NCI-H748 (cell line): ENCODE data around the gene ST3GAL2.
"Not testable (repeated sequence)": the region's sequence is repeated elsewhere in the genome, so short reads cannot be mapped to it uniquely, and the experiment has no call there.

Source experiments
- DNase-seq: peaks from one replicate; lab custom pipeline; 2025; ENCODE audit not compliant: unreplicated experiment; lab: John Stamatoyannopoulos, UW

The ST3GAL2 gene

DNA sequence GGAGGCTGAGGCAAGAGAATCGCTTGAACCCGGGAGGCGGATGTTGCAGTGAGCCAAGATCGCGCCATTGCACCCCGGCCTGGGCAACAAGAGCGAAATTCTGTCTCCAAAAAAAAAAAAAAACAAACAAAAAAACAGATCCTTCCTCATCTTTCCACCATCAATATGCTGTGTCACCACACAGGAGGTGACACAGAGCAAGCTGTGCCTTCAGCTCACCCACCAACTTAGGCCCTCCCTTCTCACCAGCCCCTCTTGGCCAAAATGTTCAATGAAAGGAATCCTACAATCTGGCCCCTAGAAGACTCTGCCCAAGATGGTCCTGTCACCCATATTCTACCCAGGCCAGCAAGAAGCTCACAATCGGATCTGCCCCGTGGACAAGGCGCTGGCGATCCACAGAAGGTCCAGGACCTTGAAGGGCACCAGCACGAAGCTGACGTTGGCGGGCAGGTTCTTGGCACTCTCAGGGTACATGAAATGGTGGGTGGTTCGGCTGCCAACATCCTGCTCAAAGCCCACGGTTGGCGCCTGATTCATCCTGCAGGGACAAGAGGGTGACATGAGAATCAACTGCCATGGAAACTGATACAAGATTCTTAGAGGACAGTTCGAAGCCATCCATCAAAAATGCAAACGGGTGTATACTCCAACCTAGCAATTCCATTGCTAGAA is 50.8 kb downstream of the ST3GAL2 start:
- DNase-seq: no peak

DNA sequence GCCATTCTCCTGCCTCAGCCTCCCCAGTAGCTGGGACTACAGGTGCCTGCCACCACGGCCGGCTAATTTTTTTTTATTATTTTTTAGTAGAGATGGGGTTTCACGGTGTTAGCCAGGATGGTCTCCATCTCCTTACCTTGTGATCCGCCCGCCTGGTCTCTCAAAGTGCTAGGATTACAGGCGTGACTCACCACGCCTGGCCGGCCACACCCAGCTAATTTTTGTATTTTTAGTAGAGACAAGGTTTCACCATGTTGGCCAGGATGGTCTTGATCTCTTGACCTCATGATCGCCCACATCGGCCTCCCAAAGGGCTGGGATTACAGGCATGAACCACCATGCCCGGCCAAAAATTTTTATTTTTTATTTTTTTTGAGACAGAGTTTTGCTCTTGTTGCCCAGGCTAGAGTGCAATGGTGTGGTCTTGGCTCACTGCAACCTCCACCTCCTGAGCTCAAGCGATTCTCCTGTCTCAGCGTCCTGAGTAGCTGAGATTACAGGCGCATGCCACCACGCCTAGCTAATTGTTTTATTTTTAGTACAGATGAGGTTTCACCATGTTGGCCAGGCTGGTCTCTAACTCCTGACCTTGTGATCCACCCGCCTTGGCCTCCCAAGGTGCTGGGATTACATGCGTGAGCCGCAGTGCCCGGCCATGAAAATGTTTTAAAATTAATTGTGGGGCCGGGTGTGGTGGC is 52.5 kb downstream of the ST3GAL2 start:
- not testable (repeated sequence) for DNase-seq

DNA sequence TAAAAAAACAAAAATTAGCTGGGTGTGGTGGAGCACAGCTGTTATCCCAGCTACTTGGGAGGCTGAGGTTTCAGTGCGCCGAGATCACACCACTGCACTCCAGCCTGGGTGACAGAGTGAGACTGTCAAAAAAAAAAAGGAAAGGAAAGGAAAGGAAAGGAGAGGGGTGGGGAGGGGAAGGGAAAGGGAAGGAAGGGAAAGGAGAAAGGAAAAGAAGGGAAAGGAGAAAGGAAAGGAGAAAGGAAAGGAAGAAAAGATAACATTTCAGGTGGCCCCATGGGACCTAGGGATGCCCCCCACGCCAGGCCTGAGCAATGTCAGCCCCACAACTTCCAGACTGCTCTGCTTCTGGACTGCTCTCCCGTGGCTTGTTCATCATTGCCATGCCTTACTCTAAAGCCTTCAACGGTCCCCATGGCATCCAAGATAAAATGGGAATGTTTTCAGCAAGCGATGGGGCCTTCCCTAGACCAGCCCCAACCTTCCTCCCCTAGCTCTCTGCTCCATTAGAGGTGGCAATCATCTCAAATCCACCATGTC is 55.4 kb downstream of the ST3GAL2 start:
- DNase-seq: no peak

DNA sequence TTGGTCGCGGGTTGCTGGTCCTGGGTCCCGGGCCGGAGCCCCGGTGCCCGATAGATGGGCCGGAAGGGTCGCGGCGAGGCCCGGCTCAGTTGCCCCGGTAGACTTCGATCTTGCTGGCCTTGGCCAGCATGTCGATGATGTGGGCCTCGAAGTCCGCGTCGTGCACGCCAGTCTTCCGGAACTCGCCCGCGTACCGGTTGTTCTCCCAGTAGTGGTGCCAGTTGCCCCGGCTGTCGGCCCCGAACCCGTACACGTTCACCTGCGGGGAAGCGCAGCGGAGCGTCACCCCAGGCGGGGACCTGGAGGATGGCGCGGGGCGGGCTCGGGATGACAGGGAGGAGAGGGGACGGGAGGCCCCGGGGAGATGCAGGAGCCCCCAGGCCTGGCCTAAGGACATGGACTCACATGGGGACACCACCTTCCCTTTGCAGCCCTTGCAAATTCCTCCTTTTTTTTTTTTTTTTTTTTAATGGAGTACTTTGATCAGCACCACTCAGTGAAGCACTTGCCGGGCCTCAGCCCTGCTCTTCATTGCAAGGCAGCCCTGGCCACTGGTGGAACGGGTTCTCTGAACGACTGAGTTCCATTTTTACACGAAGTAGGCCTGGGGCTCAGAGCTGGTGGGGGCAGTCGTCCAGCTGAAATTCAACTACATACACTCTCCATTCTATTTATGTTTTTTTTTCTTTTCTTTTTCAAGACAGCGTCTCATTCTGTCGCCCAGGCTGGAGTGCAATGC is 57.1 kb downstream of the ST3GAL2 start:
- DNase-seq: no peak

DNA sequence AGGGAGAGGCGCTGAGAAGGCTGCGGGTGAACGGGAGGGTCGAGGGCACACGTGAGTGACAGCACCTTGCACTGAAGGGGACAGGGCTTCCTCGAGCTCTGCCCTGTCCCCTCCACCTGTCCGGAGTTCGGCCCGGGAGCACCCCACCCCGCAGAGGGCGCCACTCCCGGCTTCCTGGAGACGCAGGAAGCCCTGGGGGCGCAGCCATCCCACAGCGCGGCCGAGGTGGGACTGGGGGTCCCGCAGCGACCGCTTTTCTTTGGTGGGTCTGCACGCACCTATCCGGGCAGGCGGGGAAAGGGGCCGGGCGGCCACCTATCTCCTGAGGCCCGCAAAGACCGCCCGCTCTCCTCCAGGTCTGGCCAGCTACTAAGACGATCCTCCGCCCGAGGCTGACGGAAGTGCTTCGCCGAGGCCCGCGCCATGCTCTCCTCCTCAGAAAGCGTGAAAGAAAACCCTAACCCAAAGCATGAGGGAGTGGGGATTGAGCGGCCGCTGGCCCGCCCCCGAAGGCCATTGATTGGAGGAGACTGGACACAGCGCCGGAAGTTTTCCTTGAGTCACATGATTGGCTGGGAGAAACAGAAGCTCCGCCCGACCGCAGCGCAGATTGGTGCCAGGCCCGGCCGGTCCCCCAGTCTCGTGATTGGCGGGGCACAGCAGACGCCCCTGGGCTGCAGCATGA is 57.8 kb downstream of the ST3GAL2 start:
- peak; percentile 96 for DNase-seq

DNA sequence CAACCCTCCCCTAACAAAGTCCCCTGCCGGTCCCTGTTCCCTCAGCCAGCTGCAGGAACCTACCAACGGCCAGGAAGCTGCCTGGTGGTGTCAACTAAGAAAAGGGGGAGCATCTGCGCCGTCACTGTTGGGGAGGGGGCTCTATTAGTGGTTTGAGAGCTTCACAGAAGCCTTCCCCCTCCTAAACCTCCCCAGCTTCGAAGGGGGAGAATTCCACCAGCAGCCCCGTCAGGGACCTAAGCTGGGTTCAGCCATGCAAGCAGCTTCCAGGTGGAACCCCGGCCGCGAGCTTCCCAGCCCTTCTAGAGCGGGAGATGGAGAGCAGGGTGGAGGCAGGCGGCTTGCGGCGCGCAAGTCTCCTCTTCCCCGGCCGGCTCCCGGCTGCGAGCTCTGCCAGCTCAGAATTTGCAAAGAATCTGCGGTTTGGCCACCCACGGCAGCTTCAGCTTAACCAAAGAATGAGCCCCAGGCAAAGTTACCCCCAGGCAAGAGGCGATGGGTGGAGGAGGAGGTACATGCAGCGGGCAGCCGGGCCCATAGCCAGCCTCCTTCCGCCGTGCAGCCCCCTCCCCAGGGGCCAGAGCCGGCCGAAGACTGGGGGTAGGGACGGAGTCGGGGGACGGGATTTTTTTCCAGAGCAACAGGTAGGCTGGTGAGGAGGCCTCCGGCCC is 58.5 kb downstream of the ST3GAL2 start:
- DNase-seq: peak; percentile 51

DNA sequence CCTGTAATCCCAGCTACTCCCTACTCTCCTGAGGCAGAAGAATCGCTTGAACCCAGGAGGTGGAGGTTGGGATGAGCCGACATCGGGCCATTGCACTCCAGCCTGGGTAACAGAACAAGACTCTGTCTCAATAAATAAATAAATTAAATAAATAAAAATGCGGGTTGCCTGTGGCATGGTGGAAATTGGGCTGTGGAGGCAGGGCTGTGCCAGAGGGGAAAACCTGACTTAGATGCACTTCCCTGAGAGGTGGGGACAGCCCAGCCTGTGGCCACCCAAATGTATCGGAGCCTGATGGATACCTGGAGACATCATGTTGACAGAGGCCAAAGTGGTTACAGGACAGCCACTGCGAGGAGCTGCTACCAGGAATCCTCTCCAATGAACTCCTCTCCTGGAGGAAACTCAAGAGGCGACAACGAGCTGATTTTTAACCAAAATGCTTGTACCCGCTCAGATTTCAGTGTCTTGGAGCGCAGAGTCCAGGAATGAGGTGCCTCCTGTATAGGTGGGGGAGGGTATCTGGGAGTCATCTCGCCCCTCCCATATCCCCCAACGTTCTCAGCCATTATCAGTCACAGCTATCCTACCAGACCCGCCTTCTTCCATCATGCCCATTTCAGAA is 59.9 kb downstream of the ST3GAL2 start:
- DNase-seq: no peak

DNA sequence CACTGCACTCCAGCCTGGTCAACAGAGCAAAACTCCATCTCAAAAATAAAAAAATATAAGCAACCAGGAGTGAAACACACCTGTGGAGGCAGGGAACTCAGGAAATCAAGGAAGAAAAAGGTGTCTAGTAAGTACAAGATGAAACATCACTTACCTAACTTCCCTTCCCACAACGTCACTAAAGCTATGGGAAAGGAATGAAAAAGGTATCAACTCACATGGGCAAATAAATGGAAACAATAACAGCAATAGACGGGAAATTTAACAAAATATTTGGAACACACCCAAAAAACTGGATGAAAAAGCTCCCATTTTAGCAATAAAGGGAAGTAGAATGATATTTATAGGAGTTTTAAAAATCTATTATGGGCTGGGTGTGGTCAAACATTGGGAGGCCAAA is 61.1 kb downstream of the ST3GAL2 start:
- DNase-seq: no peak

DNA sequence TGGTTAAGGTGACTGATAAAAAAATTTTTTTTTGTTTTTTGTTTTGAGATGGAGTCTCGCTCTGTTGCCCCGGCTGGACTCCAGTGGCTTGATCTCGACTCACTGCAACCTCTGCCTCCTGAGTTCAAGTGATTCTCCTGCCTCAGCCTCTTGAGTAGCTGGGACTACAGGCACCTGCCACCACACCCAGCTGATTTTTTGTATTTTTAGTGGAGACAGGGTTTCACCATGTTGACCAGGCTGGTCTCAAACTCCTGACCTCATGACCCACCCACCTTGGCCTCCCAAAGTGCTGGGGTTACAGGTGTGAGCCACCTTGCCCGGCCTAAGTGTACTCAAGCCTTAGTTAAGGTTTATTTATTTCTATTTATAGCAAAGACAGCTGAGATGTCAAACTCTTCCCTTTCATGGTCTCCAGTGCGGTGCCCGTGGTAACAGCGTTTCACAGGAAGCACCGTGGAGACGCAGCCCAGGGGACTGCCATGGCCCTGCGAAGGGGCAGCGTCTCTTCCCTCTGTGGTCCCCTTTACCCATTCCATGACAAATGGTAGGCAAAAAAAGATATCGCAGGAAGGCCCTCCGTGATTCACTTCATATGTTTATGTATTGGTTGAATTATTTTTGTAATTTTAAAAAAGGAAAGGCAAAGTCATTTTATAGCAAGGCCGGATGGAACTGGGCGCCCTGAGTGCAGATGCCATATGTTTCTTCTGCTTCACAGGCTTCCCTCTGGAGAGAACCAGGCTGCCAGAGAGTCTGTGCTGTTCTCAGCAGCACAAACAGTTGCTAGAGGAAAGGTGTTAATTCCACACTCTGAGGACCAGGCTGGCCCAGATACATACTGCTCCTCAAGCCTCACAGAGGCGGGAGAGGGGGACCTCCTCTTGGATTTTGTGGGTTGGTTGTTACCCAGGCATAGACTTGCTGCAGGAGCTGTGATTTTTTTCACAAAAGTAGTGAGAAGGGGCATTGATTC is 63.0 kb downstream of the ST3GAL2 start:
- DNase-seq: no peak

DNA sequence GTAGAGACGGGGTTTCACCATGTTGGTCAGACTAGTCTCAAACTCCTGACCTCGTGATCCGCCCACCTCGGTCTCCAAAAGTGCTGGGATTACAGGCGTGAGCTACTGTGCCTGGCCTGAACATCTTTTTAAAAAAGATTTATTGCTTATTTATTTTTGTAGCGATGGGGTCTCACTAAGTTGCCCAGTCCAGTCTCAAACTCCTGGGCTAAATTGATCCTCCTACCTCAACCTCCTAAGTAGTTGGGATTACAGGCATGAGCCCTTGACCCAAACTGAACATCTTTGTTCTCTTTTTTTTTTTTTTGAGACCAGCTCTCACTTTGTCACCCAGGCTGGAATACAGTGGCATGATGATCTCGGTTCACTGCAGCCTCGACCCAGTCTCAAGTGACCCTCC is 64.7 kb downstream of the ST3GAL2 start:
- DNase-seq: no peak

DNA sequence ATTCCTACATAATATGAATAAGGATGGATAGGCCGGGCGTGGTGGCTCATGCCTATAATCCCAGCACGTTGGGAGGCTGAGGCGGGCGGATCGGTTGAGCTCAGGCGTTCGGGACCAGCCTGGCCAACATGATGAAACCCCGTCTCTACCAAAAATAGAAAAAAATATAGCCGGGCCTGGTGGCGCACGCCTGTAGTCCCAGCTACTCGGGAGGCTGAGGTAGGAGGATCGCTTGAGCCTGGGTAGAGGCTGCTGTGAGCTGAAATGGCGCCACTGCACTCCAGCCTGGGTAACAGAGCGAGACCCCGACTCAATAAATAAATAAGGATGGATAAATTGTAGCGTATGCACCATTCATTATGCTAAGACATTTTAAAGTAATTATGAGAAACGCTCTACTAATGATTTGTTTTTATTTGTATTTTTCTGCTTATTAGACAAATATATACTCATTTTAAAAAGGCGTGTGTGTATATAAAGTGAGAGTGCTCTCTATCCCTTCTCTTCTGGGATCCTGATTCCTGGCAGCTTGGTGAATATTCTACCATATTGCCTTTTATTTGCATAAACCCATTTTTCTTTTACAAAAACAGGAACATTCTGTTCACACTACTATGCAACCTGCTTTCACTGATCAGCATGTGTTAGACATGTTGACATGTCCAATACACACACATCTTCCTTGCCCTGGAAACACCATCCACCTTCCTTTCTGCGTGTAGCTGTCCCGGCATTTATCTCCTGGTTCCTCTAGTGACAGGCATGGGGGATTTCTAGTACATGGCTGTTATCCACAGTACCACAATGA is 65.8 kb downstream of the ST3GAL2 start:
- DNase-seq: no peak

DNA sequence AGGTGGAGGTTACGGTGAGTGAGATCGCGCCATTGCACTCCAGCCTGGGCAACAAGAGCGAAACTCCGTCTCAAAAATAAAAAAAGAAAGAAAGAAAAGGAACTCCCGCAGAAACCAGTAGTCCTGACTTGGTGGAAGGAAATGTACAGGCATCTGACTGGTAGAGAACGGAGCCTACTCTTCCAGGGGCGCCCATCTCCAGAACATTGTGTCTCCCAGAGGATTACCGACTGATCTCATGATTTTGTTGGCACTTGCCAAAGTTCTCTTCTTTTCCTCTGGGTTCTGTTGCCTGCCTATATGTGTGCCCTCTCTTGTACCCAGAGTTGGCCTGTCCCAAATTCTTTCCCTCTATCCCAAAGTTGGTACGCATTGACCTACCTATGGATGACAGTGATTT is 68.0 kb downstream of the ST3GAL2 start:
- DNase-seq: no peak

DNA sequence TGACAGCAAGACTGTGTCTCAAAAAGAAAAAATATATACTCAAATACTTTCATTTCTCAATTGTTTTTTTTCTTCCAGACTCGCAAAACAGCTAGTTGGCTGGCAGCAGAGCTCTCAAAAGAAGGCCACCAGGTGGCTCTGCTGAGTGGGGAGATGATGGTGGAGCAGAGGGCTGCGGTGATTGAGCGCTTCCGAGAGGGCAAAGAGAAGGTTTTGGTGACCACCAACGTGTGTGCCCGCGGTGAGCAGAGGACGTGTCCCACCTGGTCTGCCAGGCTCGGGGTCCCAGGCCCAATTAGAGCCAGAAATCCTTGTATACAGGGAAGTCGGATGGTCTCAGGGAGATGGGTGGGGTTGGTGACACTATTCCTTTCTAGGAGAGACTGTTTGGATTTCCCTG is 68.8 kb downstream of the ST3GAL2 start:
- not testable (repeated sequence) for DNase-seq

DNA sequence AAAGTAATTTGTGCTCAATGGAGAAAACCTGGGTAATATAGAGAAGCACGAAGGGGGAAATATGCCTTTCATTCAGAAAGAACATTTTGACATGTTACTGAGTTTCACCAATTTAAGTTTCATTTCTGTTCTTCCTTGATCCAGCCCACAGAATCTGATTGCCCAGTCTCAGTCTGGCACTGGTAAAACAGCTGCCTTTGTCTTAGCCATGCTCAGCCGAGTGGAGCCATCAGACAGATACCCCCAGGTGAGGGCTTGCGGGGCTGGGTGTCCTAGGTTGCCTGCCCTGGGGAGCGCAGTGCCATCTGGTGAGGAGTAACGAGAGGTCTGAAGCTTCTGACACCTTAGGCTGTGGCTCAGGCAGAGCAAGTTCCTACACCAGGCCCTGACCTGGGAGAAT is 74.5 kb downstream of the ST3GAL2 start:
- no peak for DNase-seq

DNA sequence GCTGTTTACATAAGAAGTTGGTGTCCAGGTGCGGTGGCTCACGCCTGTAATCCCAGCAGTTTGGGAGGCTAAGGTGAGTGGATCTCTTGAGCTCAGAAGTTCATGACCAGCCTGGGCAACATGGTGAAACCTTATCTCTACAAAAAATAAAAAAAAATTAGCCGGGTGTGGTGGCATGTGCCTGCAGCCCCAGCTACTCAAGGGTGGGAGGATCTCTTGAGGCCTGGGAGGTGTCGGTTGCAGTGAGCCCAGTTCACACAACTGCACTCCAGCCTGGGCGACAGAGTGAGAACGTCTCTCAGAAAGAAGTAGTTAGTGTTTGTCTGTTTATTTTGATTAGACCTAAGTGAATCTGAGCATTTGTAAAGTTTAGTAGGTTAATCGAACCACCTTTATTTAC is 79.3 kb downstream of the ST3GAL2 start:
- no peak for DNase-seq

DNA sequence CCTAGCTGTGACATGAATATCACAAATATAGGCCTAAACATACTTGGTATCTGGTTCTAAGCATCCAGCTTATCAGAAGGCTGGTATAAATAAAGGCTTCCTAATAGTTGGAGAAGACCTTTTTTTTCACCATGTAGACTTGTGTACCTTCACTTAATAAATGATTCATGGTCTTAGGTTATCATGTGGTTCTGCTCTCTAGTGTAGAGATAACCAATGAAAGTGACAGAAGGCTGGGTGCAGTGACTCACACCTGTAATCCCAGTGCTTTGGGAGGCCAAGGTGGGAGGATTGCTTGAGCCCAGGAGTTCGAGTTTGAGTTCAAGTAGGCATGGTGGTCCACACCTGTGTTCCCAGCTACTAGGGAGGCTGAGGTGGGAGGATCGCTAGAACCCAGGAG is 89.1 kb downstream of the ST3GAL2 start:
- no peak for DNase-seq

DNA sequence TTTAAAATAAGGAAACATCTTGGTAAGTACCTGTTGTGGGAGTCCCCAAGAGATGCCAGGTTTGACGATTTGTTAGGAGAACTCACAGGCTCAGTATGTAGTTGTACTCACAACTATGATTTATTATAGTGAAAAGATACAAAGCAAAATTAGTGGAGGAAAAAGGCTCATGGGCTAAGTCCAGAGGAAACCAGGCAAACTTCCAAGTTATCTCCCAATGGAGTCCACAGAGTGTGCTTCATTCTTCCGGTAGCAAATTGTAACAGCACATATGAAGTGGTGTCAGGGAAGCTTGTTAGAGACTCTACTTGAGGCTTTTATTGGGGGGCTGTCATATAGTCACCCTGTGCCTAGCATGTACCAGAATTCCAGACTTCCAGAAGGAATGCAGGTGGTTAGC is 89.9 kb downstream of the ST3GAL2 start:
- DNase-seq: no peak

DNA sequence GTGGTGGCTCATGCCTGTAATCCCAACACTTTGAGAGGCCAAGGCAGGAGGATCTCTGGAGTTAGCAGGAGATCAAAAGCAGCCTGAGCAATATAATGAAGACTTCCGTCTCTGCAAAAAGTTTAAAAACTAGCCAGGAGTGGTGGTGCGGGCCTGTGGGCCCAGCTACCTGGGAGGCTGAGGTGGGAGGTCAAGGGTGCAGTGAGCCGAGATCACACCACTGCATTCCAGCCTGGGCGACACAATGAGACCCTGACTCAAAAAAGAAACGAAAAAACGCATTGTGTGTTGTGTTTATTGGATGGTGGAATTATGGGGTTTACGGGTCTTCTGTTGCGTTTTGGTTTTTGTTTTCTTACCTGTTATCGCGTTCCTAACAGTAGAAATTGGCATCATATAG is 93.1 kb downstream of the ST3GAL2 start:
- no peak for DNase-seq
